ENCODE data around the gene TMEM44. TPM values are rescaled to one million over a fixed set of nuclear protein-coding genes. Genes with fewer than 3 reads are reported as not detected.
A peak's percentile ranks its signal among the peaks of the same experiment; 100 is the strongest.

Gene TMEM44
- total RNA-seq (2014; rRNA removed; shearing (Covaris generic)) = 4.9 and 6.0 TPM in 2 replicates
- 6.6 and 9.3 TPM in 2 replicates for polyA plus RNA-seq (2015; cell fraction: cytosol; rRNA removed)
- 59.3 and 82.7 TPM in 2 replicates for polyA plus RNA-seq (2015; cell fraction: nucleus; rRNA removed)

GRCh38 chr3:194633349-194634004 is at the start of gene TMEM44:
TSS of gene TMEM44 (minus strand) at chr3:194633419. CDS start at chr3:194633215, 204 bp downstream.
- peak; percentile 83 for DNase-seq (ENCODE audit: low read depth, low spot score)
- in situ Hi-C loops (cut with HindIII; ENCODE audit: low pct_unique_long_range_greater_than_20kb, low sequenced_read_pairs) = no loop called here

GRCh38 chr3:194682694-194683310 is 49.6 kb upstream of the TMEM44 start:
- in situ Hi-C loops (cut with HindIII; ENCODE audit: low pct_unique_long_range_greater_than_20kb, low sequenced_read_pairs) = no loop called here
- peak; percentile 92 for DNase-seq (ENCODE audit: low read depth, low spot score)

- in situ Hi-C loops (cut with HindIII; ENCODE audit: low pct_unique_long_range_greater_than_20kb, low sequenced_read_pairs) = no loop called here
- no peak for DNase-seq (ENCODE audit: low read depth, low spot score)
These were observed 49.0 kb upstream of the TMEM44 start for GRCh38 chr3:194682189-194682693.

- in situ Hi-C loops (cut with HindIII; ENCODE audit: low pct_unique_long_range_greater_than_20kb, low sequenced_read_pairs) = no loop called here
- no peak for DNase-seq (ENCODE audit: low read depth, low spot score)
These were observed 47.8 kb upstream of the TMEM44 start for GRCh38 chr3:194680888-194681615.

GRCh38 chr3:194676471-194676870 is 43.3 kb upstream of the TMEM44 start:
- no peak for DNase-seq (ENCODE audit: low read depth, low spot score)
- in situ Hi-C loops (cut with HindIII; ENCODE audit: low pct_unique_long_range_greater_than_20kb, low sequenced_read_pairs) = no loop called here

GRCh38 chr3:194675680-194676079 is 42.5 kb upstream of the TMEM44 start:
- no peak for DNase-seq (ENCODE audit: low read depth, low spot score)
- in situ Hi-C loops (cut with HindIII; ENCODE audit: low pct_unique_long_range_greater_than_20kb, low sequenced_read_pairs) = no loop called here

- in situ Hi-C loops (cut with HindIII; ENCODE audit: low pct_unique_long_range_greater_than_20kb, low sequenced_read_pairs) = no loop called here
- no peak for DNase-seq (ENCODE audit: low read depth, low spot score)
These were observed 41.9 kb upstream of the TMEM44 start for GRCh38 chr3:194675081-194675640.

- no peak for DNase-seq (ENCODE audit: low read depth, low spot score)
- in situ Hi-C loops (cut with HindIII; ENCODE audit: low pct_unique_long_range_greater_than_20kb, low sequenced_read_pairs) = no loop called here
These were observed 40.5 kb upstream of the TMEM44 start for GRCh38 chr3:194673761-194674160.

GRCh38 chr3:194672876-194673275 is 39.7 kb upstream of the TMEM44 start:
- in situ Hi-C loops (cut with HindIII; ENCODE audit: low pct_unique_long_range_greater_than_20kb, low sequenced_read_pairs) = no loop called here
- no peak for DNase-seq (ENCODE audit: low read depth, low spot score)

GRCh38 chr3:194671900-194672808 is 38.9 kb upstream of the TMEM44 start, which contains the start of gene LSG1:
TSS of gene LSG1 (minus strand) at chr3:194672191. CDS start at chr3:194672162, 29 bp downstream.
- in situ Hi-C loops (cut with HindIII; ENCODE audit: low pct_unique_long_range_greater_than_20kb, low sequenced_read_pairs) = no loop called here
- peak; percentile 96 for DNase-seq (ENCODE audit: low read depth, low spot score)

- in situ Hi-C loops (cut with HindIII; ENCODE audit: low pct_unique_long_range_greater_than_20kb, low sequenced_read_pairs) = no loop called here
- peak; percentile 40 for DNase-seq (ENCODE audit: low read depth, low spot score)
These were observed 38.3 kb upstream of the TMEM44 start for GRCh38 chr3:194671511-194671899.

GRCh38 chr3:194667363-194667762 is 34.1 kb upstream of the TMEM44 start:
- DNase-seq (ENCODE audit: low read depth, low spot score) = no peak
- in situ Hi-C loops (cut with HindIII; ENCODE audit: low pct_unique_long_range_greater_than_20kb, low sequenced_read_pairs) = no loop called here

GRCh38 chr3:194664857-194665256 is 31.6 kb upstream of the TMEM44 start:
- DNase-seq (ENCODE audit: low read depth, low spot score) = no peak
- in situ Hi-C loops (cut with HindIII; ENCODE audit: low pct_unique_long_range_greater_than_20kb, low sequenced_read_pairs) = no loop called here

GRCh38 chr3:194661946-194662345 is 28.7 kb upstream of the TMEM44 start:
- in situ Hi-C loops (cut with HindIII; ENCODE audit: low pct_unique_long_range_greater_than_20kb, low sequenced_read_pairs) = no loop called here
- DNase-seq (ENCODE audit: low read depth, low spot score) = no peak

- in situ Hi-C loops (cut with HindIII; ENCODE audit: low pct_unique_long_range_greater_than_20kb, low sequenced_read_pairs) = no loop called here
- no peak for DNase-seq (ENCODE audit: low read depth, low spot score)
These were observed 28.2 kb upstream of the TMEM44 start for GRCh38 chr3:194661374-194661773.

- no peak for DNase-seq (ENCODE audit: low read depth, low spot score)
- in situ Hi-C loops (cut with HindIII; ENCODE audit: low pct_unique_long_range_greater_than_20kb, low sequenced_read_pairs) = no loop called here
These were observed 26.6 kb upstream of the TMEM44 start for GRCh38 chr3:194659778-194660177.

Measured in SK-MEL-5 (cell line).